Activated naive CD4-positive, alpha-beta T cell treated with anti-CD3 and anti-CD28 coated beads, Interleukin-2, amount 50 U/mL, for 16 hours (primary cell): ENCODE results near the gene NR2E1.

ENCODE experiments used
- DNase-seq: peaks from one replicate; pipeline ENCODE4 v3.0.0-alpha.2; 2020

NR2E1 gene

DNA sequence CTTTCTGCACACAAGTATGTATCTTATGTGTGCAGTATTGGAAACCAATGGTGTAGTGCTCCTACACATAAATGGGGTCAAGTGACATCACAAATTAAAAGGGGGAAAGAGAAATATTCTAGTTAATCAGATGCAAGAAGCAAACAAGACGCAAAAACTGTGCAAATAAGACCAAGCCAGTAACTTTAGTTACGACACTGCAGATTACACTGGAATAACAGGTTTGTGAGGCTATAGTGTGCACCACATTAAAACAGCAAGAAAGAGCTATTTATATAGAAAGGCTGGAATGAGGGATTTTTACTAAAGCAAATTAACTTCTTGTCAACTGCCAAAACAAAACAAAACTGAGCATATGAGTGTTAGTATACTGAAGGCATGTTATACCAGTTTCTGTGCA, 45.8 kb downstream of the NR2E1 start:
- no peak for DNase-seq

DNA sequence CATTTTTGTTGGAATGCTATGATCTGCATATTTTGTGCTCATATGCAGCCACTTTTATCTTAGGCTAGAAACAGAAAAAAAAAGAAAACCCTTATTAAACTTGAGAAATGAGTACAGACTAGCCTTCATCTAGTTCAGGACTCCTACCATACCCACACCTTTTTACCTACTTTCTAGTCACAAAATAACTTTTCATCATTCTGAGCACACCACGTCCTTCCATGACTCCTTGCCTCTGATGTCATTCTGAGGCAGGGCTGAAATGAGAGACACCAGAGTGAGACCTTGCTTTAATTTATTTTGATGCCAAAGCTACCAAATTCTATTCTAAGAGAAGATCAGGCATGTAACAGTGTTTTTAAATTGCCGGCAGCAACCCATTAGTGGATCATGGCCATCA, 56.2 kb downstream of the NR2E1 start:
- no peak for DNase-seq

DNA sequence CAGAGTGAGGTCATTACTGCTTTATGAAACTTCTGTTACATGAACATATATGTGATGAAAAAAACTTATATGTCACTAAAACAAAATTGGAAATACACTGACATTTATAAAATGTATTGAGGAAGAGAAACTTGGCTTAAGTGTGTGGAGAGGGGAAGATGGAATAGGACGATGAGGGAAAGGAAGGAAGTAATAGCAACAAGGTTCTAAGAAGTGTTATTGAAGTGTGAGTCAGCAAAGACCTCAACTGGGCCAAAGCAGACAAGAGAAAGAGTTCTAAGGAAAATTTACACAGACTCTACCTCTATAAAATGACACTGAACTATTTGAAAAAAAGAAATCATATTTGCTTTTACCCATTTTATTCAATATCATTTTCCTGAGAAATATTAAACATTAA, 56.7 kb downstream of the NR2E1 start:
- no peak for DNase-seq

DNA sequence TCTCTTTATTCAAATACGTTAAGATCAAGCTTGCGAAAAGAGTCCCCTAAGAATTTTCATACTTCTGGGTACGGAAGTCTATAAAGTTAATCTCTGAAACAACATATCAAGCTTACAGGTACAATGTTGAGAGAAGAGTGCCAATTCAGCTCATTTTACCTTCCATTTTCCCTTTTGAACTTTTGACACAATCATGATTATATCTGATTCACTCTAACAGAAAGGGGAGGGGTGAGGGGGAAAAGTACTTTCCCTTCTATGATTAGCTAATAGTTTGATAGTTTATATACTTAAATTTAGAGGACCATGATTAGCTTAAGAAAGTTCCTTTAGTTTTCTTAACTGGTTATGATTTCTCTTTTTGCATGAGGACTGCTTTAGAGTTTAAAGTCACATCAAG, 61.5 kb downstream of the NR2E1 start:
- no peak for DNase-seq

DNA sequence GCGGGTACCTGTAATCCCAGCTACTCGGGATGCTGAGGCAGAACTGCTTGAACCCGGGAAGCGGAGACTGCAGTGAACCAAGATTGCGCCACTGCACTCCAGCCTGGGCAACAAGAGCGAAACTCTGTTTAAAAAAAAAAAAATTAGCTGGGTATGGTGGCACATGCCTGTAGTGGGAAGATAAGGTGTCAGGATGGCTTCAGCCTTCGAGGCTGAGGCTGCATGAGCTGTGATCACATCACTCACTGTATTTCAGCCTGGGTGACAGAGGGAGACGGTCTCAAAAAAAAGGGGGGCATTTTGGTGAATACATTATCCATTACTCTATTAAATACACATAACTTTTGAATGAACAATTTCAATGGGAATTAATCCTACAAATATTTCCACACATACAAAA, 62.6 kb downstream of the NR2E1 start:
- no peak for DNase-seq

DNA sequence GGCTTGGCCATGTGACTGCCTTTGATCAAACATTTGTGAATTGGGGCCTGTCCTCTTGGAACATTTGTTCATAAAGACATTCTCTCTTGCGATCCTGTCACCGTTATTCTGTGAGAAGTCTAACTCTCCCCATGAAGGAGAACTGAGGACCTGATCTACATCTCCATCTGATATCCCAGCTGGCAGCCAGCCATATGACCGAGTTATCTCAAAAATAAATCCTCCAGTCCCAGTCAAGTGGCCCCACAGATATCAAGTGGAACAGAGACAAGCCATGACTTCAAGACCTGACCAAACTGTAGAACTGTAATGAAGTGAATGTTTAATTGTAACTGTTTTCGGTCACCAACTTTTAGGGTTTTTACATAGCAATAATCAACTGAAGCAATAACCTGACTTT, 69.3 kb downstream of the NR2E1 start:
- DNase-seq: no peak

DNA sequence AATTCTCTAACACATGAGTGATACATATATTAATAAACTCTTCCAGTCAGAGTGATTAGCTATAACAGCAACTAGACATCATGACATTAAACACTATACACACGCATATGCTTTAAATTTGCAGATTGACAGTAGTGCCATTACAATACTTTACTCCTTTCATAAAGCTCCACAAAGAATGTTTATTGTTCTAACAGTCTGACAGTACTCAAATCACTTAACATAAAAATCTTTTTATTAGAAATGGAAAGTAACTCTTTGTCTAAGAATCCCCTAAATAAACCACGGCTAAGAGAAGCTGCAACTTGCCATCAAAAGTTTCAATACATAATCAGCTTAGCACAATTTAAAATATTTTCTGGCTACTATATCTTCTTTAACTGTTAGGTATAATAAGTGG, 71.0 kb downstream of the NR2E1 start:
- no peak for DNase-seq

DNA sequence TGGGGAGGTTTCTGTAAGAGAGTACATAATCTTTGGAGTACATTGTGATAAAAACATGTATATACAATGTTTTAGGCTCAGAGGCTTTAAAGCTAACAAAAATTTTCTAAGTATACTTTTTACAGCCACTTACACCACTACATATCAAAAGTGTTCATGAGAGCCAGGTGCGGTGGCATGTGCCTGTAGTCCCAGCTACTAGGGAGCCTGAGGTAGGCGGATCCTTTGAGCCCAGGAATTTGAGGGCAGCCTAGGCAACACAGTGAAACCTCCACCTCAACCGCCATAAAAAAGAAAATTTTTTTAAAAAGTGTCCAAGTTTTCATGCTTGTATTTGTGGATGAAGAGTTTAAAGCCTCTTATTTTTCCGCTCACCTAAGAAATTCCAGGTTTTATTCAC, 72.5 kb downstream of the NR2E1 start:
- DNase-seq: no peak
